Fibroblast of skin of right biceps (primary cell): ENCODE measurements around the gene SOX18.

Experiments used
- DNase-seq: peaks from one replicate; pipeline ENCODE4 v3.0.0-alpha.2; 2013

SOX18 gene

DNA sequence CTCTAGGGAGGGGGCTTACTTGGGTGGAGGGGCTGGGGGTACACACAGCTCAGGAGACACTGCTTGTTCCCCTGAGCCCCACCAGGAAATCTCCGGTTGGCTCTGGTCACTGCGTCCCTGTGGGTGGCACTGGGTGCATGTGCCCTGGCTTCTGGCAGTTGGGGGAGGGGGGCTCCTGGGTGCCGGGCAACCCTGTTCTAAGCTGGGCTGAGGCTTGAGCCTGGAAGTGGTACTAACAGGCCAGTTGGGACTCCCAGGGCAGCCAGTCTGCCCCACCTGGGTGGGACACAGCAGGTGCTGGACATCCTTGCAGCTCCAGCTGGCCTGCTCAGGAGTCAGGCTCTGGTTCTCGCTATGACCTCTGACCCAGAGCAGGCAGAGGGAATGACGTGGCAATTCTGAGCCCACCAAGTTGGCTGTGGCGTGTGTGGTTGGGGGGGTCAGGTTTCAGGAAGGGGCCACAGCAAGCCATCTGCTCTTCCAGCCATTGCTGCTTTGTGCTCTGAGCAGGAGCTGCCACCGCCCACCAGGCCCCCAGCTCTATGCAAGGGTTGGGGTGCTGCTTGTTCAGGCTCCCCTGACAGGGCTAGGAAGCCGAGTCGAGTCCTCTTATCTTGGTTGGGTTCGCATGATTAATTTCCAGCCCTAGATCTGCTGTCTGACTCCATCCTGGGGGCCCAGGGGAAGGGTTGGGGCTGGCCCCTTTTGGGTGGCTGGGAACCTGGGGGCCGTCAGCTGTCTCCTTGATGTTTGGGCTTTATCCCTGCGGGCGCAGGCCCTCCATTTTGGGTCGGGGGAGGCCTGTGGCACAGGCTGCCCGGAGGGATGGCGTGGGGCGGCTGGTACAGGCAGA, 12.9 kb downstream of the SOX18 start:
- DNase-seq = no peak

DNA sequence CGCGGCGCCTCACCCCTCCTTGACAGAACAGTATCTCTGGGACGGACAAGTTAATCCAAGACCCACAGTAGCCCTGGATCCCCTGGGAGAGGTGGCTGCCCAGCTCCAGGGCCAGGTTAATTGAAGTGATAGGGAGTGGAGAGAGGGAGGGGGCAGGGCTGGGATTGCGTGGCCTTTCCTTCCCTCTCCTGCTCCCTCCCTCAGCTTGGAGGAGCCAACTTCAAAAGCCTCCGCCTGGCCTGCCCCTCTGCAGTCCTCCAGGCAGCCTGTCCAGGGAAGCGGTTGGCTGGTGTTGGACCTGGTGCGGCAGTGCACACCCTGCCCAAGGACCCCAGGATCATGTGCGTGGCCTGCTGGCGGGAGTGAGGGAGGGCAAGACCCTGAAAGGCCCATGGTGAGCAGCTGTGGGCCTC, 13.5 kb downstream of the SOX18 start, which contains the start of gene C20orf204:
Gene C20orf204 (plus strand): TSS at position 250 of the 413 bp plus-strand sequence. CDS start 142 bp downstream, at position 392.
- DNase-seq = no peak

DNA sequence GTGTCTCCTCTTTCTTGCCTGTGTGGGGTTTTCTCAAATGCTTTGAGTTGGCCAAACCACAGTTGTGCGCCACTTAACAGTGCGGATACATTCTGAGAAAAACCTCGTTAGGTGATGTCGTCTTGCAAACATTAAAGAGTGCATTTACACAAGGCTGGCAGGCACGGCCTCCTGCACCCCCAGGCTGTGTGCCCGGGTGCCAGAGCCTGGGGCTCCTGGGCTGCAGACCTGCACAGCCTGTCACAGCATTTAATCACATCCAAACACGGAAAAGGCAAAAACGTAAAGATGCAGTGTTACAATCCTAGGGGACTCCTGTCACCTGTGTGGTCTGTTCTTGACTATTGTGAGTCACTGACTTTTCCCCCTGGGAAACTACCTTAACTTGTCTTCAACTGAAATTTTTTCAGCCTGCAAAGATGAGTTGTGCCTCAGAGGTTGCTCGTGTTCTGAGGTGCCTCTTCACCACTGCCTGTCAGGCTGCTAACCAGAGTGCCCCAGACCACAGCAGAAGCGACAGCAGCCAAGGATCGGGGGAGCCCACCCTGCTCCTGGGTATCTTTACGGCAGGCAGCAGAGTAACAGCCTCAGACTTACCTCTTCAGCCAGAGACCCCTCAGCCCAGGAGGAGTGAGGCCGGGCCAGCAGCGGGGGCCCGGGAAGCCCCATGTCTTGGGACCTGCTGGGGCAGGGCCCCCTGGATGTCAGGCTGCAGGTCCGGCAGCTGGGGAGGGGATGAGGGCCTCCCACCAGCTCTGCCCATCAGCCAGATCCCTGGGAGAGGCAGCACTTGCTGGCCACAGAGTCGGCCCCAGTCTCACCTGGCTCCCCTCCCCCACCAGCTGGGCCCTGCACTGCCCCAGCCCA, 14.1 kb downstream of the SOX18 start:
- DNase-seq = no peak

DNA sequence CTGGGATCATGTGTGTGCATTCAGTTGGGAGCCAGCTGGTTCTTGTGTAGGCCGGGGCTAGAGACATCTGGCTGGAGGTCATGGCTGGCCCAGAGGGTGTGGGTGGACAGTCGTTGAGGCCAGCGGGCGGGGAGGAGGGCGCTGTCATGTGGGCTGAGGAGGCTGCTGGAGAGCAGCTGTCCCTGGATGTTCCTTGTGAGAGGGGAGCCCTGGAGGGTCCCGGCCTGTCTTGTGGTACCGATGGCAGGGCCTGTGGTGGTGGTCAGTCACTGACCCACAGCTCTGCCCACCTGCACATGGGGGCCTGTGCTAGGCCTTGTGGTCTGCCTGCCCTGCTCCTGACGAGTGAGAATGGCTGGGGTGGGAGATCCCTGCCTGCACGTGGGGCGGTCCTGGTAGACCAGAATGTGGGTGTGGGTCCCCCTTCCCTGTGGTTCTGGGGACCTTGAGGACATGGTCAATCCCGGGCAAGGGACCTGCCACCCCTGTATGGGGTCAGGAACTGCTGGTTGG, 15.4 kb downstream of the SOX18 start:
- DNase-seq = no peak

DNA sequence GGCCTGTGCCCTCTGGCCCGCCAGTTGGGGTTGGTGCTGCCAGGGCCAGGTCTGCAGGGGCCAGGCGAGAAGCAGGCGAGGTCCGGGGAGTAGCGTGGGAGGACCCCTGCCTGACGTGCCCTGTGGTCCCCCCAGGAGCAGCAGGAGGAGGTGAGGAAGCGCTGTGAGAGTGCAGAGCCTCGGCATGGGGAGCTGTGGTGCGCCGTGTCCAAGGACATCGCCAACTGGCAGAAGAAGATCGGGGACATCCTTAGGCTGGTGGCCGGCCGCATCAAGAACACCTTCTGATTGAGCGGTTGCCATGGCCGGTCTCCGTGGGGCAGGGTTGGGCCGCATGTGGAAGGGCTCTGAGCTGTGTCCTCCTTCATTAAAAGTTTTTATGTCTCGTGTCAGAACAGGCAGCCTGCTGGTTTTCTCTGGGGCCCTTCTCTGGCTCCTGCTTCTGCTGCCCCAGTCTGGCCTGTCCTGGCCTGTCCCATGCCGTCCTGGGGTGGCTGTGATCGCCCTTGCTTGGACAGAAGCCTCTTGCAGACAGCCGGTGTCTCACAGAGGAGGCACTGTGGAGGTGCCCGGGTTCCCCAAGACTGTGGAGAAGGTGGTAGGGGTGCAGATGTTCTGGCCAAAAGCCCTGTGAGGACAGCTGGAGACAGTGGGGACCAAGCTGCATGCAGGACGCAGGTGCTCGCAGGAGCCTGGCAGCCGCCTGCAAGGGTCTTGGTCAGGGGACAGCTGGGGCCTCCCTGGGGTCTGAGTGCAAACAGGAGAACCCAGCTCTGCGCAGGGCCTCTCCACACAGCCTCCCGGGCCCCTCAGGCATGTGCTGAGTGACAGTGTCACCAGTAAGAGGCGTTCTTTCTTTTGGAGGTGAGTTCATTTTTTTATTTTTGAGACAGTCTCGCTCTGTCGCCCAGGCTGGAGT, 16.5 kb downstream of the SOX18 start:
- DNase-seq = no peak

DNA sequence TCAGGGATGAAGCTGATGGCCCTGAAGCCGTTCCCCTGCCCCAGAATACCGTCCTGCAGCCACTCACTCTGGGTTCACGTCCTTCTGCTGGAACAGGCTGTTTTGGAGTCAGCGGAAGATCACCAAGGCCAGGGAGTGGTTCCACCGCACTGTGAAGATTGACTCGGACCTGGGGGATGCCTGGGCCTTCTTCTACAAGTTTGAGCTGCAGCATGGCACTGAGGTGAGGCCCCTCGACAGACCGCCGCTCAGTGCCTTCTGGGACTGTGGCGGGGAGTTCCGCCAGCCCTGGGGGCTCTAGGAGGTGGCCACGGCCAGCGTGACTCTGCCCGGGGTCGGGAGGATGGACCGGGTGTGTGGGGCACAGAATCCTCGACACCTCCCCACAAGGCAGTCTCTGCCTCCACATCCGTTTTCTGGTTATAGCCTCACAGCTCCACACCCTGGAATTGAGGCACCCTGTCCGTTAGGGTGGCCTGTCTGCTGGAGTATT, 17.6 kb downstream of the SOX18 start:
- DNase-seq = no peak

DNA sequence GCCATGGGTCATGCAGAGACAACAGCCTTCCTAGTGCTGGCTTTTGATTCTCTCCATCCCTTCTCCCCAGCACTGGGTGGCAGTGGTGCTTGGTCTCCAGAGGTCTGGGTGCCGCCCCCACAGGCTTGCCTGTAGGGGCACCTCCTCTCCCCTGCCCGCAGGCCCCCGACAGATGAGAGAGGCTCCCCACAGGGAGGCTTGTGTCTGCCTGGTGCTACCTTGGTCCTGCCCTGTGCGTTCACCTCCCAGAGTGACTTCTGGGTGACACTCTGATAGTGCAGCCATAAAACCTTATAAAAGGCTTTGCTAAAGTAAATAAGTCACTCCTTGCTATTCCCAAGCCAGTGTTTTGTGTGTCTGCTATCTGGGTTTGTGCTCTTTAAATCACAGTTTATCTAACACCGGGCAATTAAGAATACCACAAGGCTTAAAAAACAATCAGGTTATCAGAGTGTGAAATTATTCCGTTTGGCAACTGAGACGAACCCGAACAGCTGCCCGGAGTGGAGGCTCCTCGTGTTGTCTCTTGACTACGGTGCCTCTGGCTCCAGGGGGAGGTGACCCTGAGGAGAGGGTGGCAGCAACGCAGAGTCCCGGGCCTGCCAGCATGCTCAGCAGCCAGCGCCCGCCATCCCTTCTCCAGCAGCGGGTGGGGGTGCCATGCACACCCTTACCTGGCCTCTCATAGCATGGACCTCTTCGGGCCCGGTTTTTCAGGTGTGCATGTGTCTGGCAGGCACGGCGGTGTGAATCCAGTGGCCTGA, 18.9 kb downstream of the SOX18 start:
- DNase-seq = no peak

DNA sequence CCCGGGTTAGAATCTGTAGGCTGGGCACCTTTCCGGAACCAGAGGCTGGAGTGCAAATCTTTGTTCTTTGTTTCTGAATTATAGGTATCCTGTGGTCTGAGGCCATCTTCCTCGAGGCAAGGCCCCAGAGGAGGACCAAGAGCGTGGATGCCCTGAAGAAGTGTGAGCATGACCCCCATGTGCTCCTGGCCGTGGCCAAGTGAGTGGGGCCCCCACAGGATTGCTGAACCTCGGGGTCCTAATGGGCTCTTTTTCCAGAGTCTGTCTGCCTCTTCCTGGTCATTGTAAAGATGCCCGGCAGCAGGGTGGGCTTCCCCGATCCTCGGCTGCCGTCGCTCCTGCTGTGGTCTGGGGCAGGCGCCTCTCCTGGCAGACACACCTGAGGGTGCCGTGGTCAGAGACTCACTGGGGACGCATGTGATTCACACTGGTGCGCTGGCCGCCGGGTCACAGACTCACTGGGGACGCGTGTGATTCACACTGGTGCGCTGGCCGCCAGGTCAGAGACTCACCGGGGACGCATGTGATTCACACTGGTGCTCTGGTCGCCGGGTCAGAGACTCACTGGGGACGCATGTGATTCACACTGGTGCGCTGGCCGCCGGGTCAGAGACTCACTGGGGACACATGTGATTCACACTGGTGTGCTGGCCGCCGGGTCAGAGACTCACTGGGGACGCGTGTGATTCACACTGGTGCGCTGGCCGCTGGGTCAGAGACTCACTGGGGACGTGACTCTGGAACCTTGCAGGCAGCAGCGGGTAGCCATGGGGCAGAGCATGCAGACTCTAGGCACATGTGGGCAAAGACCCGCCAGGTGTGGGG, 19.9 kb downstream of the SOX18 start:
- no peak for DNase-seq

DNA sequence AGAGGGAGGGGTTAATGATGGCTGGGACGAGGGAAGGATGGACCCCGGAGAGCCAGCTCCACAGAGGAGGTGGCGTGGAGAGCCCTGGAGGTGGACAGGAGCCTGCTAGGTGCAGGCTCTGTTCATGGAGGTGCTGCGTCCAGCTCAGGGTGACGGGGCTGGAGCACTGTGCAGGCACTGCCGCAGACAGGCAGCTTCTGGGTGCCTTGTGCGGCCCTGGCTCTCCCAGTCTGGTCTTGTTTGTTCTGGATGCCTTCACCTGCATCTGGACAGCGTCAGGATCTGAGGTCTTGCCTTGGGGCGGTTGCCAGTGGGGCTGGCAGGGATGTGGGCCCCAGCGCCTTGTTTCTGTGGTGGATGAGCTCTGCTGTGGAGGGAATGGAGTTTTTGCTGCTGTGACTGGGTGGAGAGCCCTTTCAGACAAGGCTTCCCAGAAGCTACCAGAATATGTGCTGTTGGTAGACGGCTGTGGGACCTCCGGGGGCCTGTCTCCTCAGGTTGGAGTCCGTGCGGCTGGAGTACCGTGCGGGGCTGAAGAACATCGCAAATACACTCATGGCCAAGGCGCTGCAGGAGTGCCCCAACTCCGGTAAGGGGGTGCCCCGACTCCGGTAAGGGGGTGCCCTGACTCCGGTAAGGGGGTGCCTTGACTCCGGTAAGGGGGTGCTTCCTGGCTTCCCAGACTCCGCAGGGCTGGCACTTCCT, 21.3 kb downstream of the SOX18 start:
- no peak for DNase-seq

DNA sequence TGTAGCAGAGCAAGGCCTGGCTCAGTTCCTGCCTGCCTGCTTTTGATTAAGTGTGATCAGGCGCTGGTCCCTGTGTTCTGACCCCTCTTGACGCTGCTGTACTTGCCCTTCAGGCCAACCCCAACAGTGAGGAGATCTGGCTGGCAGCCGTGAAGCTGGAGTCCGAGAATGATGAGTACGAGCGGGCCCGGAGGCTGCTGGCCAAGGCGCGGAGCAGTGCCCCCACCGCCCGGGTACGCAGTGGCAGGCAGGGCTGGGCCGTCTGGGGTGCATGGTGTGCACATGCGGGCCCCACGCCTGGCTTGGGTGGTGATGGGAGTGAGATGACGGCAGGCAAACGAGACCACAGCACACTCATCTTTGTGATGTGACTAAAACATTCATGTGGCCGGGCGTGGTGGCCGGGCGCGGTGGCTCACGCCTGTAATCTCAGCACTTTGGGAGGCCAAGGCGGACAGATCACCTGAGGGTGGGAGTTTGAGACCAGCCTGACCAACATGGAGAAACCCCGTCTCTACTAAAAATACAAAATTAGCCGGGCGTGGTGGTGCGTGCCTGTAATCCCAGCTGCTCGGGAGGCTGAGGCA, 23.5 kb downstream of the SOX18 start:
- DNase-seq = no peak

DNA sequence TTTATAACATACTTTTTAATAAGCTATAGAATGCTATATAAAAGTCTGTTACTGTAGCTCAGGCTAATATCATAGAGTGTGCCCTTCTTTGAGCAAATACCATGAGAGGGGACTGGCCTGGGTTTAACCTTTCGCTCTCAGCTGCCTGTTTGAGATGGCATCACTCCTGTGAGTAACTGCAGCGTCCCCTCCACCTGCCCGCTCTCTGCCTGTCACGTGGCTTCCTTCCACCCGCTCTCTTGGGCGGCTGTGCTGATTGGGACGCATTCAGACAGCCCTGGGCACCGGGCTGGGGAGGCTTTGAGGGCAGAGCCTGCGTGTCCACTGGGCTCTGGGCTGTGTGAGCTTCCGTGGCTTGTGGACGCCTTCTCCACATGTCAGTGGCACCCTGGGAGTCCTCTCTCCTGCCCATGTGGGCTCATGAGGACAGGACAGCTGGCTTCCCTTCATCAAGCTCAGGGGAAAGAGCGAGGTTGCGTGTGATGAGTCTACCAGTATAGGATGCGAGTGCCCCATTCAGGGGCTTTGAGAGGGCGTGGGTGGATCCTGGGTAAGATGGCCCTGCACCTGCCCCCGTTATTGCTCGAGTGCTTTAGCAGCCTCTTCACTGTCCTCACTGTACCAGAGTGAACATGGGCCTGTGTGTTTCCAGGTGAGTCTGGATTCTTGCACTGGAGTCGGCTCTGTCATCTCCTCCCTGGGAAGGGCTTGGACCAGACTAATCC, 24.2 kb downstream of the SOX18 start:
- no peak for DNase-seq

DNA sequence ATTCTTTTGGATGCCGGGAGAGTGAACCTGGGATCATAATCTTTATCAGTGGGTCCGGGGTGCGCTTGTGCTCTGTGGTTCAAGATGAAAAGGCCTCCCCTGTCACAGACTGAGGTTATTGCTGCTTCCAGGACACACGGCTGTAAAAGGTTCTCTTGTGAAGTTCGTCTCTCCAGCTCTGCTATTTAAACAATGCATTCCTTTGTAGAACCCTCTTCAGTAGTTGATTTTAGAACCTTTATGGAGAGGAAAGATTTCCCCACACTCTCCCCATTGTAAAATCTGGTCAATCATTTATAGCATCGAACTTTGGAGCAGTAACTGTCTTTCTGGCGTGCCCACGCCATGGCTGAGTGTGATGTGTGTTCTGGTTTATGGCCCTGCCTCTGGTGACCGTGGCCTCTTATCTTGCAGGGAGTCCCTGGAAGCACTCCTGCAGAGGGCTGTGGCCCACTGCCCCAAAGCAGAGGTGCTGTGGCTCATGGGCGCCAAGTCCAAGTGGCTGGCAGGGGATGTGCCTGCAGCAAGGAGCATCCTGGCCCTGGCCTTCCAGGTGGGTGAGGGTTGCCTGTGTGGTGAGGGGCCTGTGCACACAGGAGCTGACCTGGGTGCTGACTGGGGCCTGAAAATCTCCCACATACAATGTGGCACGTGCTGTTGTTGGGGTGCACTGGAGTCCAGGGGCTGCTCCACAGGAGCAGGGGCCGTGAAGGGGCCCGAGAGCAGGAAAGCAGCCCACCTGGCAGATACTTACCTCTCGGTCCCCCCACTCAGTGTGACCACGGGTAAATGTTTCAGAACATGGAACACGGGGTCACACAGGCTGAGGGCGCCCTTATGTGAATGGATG, 25.1 kb downstream of the SOX18 start:
- no peak for DNase-seq

DNA sequence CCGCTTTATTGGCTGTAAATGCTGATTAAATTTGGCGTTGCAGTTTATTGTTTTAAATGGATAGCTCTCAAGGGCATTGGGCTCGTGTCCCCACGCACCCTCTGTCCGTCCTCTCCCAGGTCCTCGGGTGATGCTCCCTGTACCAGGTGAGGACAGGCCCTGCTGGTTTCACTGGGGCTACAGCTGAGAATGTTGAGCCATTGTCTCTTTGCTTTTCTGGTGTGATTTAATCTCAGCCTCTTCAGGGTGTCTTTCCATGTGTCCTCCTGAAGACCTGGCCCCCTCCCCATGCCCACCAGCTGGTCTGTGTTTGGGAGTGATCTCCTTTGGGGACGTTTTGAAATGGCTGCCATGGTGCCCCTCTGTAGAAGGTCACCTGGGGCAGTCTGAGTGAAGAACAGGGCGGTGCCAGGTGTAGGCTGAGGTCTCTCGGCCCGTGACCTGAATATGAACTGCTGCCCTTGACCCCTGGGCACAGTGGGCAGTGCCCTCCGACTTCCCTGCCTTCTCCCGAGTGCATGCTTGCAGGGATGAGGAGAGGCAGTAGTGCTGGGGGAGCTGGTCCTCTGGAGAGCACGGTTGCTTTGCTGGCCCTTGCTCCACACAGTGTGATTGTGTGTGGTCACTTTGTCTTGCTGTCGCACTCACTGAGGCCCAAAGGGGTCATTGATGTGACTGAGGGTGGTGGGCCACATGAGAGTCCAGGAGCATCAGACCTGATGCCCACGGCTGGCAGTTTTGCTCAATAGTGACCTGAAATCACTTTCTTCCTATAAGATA, 25.9 kb downstream of the SOX18 start:
- DNase-seq = no peak

DNA sequence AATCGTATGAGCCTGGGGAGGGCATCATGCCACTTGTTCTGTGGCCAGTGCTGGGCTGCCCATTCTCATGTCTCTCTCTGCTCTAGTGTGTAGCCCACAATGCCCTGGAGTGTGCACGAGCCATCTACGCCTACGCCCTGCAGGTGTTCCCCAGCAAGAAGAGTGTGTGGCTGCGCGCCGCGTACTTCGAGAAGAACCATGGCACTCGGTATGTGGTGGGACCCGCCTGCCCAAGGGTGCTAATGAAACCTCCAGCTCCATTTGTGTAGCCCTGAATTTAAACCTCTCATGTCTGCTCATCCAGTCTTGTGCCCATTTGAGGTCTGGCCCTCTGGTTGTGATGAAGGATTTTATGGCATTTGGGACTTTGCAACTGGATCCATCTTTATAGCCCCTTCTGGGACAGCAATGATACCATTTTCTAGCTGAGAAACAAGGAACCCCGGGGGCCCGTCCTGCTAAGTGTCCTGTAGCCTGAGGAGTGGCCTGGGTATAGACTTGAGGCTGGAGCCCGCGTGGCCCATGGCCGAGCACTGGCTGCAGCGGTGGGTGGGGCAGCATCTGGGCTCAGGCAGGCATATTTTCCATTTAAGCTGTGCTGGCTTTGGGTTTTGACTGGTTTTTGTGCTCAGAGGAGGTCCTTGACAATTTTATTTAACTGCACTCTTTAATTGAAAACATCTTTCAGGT, 26.6 kb downstream of the SOX18 start:
- DNase-seq = no peak

DNA sequence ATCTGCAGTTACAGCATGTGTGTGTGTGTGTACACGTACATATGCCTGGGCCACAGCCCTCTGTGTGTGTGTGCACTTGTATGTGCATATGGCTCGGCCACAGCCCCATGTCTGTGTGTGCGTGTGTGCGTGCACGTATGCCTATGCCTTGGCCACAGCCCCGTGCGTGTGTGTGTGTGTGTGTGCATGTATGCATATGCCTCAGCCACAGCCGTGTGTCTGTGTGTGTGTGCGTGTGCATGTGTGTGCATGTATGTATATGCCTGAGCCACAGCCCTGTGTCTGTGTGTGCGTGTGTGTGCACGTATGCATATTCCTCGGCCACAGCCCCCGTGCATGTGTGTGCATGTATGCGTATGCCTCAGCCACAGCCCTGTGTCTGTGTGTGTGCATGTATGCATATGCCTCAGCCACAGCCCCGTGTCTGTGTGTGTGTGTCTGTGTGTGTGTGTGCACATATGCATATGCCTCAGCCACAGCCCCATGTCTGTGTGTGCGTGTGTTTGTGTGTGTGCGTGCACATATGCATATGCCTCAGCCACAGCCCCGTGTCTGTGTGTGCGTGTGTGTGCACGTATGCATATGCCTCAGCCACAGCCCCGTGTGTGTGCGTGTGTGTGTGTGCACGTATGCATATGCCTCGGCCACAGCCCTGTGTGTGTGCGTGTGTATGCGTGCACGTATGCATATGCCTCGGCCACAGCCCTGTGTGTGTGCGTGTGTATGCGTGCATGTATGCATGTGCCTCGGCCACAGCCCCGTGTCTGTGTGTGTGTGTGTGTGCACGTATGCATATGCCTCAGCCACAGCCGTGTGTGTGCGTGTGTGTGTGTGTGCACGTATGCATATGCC, 28.1 kb downstream of the SOX18 start:
- no peak for DNase-seq
